ENCODE results near the gene DNAJB6. TPM values are rescaled to one million over a fixed set of nuclear protein-coding genes. Genes with fewer than 3 reads are reported as not detected.

DNAJB6 gene
- total and polyA plus RNA-seq, 2 of the 4 experiments (the other 2 are of a cell fraction), result 93.4 to 165 TPM

GRCh38 chr7:157329447-157329846, 7.4 kb upstream of the DNAJB6 start:
- Histone ChIP-seq H3K4me2 (ENCODE audit: low read depth, low read length) (no peak overlapping the region), H3K14ac (replicated peaks; ENCODE audit: low read depth, low read length) (no peak overlapping the region), H3K18ac (ENCODE audit: low read depth, low read length) (no peak overlapping the region), H3K4ac (ENCODE audit: low read depth, low read length) (no peak overlapping the region), H2BK15ac (ENCODE audit: low read depth, low read length) (no peak overlapping the region), H2AFZ (replicated peaks; ENCODE audit: low read length, poor library complexity) (peak overlapping the region; percentile 81), H2AK9ac (replicated peaks; ENCODE audit: low read depth, low read length, poor library complexity) (no peak overlapping the region), H4K91ac (ENCODE audit: insufficient read depth, low read depth, low read length) (no peak overlapping the region), H4K5ac (ENCODE audit: low read depth, low read length) (no peak overlapping the region), H3K23ac (ENCODE audit: low read depth, low read length) (no peak overlapping the region), H3K56ac (ENCODE audit: extremely low read depth, insufficient read depth, low read length) (no peak overlapping the region), H2BK5ac (ENCODE audit: low read depth, low read length, poor library complexity, severe bottlenecking) (no peak overlapping the region), H2BK120ac (ENCODE audit: low read depth, low read length) (no peak overlapping the region), H4K8ac (ENCODE audit: low read depth in 2 of 2, low read length in 2 of 2) (no peak overlapping the region), H2AK5ac (ENCODE audit: low read depth, low read length) (0 out of 2 replicates have a peak overlapping the region, but pooled peaks have one; percentile 9), H3K4me3 (ENCODE audit: insufficient read depth, low read depth, low read length) (no peak overlapping the region), H3K9me3 (ENCODE audit: control insufficient read depth, insufficient read depth, low read length) (no peaks in the 10 kb centered on the region), H3K36me3 (ENCODE audit: control insufficient read depth, insufficient read depth, low read length) (no peaks in the 10 kb centered on the region), H3K4me1 (ENCODE audit: control insufficient read depth, insufficient read depth, low read length) (no peaks in the 10 kb centered on the region), H2BK20ac (ENCODE audit: low read depth, low read length) (no peak overlapping the region), H4K20me1 (ENCODE audit: insufficient read depth, low read length) (no peaks in the 10 kb centered on the region), H3K27me3 (ENCODE audit: control insufficient read depth, insufficient read depth, low read length) (no peaks in the 10 kb centered on the region), H3K9ac (ENCODE audit: low read depth, low read length) (no peak overlapping the region), H3K79me1 (ENCODE audit: low read depth in 1 of 2, low read length in 2 of 2) (no peaks in the 10 kb centered on the region), H3K27ac (ENCODE audit: insufficient read depth, low read length) (no peak overlapping the region), H3K9me1 (ENCODE audit: insufficient read depth, low read length) (no peaks in the 10 kb centered on the region)
- POLR2A ChIA-PET (ENCODE audit: unreplicated experiment), result interaction anchor here (0.8 to 1.0 kb wide), 2 partner anchors 9 to 10 kb away, joined by 3 read pairs; no protein-coding TSS in a partner anchor
- in situ Hi-C loops (cut with MboI; ENCODE audit: low sequenced_read_pairs) (no loop called here), intact Hi-C loops (cut with micrococcal nuclease) (no loop called here), dilution Hi-C loops (cut with HindIII; ENCODE audit: low sequenced_read_pairs, unreplicated experiment) (no loop called here)
- BruUV-seq (replicated peaks), result no TSS peak
- CTCF ChIA-PET, result no interaction called here
- peak; percentile 66 for ATAC-seq (ENCODE audit: low read depth)
- WGBS, 2 experiments (ENCODE audit: extremely low coverage in 2 of 2, insufficient read length in 1 of 2), result 62% methylated on average over 7 of the region's 12 CpGs; no CpG with 5 or more reads in 1 of the 2 experiments
- no peak for DNase-seq
- no peak for TF ChIP-seq RCOR1 (IDR thresholded peaks at IDR 0.05; ENCODE audit: insufficient replicate concordance, low read length)
- TF ChIP-seq FOS (IDR thresholded peaks at IDR 0.05; ENCODE audit: low read depth, low read length), result no peak
- no peak for TF ChIP-seq SMC3 (IDR thresholded peaks at IDR 0.05; ENCODE audit: low read depth, low read length)
- TF ChIP-seq, protein P1, sequence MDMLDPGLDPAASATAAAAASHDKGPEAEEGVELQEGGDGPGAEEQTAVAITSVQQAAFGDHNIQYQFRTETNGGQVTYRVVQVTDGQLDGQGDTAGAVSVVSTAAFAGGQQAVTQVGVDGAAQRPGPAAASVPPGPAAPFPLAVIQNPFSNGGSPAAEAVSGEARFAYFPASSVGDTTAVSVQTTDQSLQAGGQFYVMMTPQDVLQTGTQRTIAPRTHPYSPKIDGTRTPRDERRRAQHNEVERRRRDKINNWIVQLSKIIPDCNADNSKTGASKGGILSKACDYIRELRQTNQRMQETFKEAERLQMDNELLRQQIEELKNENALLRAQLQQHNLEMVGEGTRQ (IDR thresholded peaks at IDR 0.05; ENCODE audit: low read depth, low read length), result no peak
- no peak for TF ChIP-seq MAZ (IDR thresholded peaks at IDR 0.05; ENCODE audit: borderline replicate concordance, low read depth, low read length)
- TF ChIP-seq CEBPB (IDR thresholded peaks at IDR 0.05; ENCODE audit: low read depth, low read length), result no peak
- no peak for TF ChIP-seq MAFK (IDR thresholded peaks at IDR 0.05; ENCODE audit: low read depth, low read length)
- no peak for TF ChIP-seq BHLHE40 (IDR thresholded peaks at IDR 0.05; ENCODE audit: low read depth, low read length)
- TF ChIP-seq NFE2L2 (IDR thresholded peaks at IDR 0.05; ENCODE audit: low read depth, low read length), result no peak
- TF ChIP-seq, protein P2, sequence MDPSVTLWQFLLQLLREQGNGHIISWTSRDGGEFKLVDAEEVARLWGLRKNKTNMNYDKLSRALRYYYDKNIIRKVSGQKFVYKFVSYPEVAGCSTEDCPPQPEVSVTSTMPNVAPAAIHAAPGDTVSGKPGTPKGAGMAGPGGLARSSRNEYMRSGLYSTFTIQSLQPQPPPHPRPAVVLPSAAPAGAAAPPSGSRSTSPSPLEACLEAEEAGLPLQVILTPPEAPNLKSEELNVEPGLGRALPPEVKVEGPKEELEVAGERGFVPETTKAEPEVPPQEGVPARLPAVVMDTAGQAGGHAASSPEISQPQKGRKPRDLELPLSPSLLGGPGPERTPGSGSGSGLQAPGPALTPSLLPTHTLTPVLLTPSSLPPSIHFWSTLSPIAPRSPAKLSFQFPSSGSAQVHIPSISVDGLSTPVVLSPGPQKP (IDR thresholded peaks at IDR 0.05; ENCODE audit: borderline replicate concordance, low read depth, low read length), result no peak
- no peak for TF ChIP-seq RAD21 (IDR thresholded peaks at IDR 0.05; ENCODE audit: low read length)

Data from IMR-90 (cell line).